Measurements from ENCODE around the gene TMEM87A.

TMEM87A gene

DNA sequence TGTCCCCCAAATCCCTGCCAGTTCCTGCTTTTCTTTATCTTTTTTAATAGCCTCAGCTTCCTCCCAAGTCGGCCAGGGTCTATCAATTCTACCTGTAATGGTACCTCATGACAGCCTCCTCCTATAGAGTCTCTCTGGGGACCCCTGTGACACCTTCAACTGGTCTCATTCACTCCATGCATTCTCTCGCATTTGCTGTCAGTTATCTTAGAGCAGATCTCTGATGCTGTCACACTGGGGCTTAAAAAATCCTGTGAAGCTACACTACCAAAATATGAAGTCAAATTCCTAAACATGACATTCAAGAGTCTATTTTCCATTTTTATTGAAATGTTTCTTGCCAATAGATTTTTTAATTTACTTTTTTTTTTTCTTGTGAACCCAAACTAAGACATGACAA lies 70.6 kb downstream of the TMEM87A start:
- no peak for DNase-seq

DNA sequence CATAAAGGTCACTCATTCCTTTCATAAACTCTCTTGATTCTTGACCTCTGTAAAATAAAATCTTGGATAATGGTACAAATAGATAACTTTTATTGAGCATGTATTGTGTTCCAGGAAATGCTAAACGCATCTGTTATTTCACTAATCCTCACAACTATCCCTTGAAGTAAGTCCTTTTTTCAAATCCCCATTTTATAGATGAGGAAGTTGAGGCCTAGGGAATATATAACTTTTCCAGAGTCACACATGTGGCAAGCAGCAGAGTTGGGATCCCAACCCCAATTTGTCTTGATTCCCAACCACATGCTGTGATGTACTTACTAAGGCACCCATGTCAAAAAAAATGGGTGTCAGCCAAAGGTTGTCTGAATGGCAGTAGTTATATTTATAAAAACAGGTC lies 71.4 kb downstream of the TMEM87A start:
- DNase-seq, result no peak

DNA sequence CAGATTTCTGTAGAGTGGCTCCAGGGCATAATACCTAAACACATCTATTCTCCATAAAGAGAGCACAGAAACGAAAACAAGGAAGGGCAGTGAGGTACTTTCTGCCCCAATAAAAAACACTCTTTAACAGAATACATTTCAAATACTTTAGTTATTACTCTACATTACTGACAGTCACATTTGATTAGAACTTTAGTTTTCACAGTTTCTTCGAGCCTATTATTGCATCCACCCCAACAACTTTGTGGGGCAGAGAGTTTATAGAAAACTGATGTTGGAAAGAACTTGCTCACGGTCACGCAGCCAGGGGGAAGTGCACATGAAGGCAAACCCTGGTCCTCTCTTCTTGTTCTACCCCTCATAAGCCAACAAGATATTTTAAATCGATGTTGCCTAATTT lies 74.1 kb downstream of the TMEM87A start:
- no peak for DNase-seq

DNA sequence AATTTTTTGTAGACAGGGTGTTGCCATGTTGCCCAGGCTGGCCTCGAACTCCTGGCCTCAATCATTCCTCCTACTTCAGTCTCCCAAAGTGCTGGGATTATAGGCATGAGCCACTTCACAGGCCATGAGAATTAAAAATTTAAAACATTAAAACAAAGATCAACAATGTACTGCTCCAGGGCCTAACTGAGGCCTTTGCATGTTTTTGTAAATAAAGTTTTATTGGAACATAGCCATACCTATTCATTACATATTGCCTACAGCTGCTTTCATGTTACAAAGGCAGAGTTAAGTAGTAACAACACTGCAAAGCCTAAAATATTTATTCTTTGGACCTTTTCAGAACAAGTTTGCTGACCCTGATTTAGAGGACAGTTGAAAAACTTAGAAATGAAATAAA lies 74.7 kb downstream of the TMEM87A start:
- no peak for DNase-seq

DNA sequence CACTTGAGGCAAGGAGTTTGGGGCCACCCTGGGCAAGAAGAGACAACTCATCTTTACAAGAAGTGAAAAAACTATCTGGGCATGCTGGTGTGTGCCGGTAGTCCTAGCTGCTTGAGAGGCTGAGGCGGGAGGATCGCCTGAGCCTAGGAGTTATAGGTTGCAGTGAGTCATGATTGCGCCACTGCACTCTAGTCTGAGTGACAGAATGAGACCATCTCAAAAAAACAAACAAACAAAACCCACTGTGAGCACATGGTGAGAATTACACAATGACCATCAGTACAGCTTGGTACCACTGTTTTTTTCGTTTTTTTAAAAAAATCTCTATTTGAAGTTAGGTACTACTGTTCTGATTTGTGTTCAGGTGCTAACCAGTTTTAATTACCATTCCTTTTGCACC lies 78.7 kb downstream of the TMEM87A start:
- DNase-seq, result no peak

DNA sequence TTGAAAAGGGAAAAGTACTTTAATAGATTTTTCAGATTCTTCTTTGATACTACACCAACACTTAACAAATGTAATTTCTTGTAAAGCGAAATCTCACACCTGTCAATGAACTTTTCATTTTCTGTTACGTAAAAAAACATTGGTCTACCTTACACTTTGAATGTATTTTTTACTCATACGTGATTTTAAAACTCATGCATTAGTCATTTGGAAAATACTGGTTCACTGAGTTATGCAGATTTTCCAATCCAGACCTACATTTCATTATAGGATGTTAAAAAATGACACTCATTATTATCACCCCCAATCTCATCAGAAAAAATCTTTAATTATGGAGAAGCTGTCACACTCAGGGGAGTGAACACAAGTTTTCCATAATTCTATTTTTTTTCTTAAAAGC lies 79.8 kb downstream of the TMEM87A start:
- DNase-seq, result no peak

DNA sequence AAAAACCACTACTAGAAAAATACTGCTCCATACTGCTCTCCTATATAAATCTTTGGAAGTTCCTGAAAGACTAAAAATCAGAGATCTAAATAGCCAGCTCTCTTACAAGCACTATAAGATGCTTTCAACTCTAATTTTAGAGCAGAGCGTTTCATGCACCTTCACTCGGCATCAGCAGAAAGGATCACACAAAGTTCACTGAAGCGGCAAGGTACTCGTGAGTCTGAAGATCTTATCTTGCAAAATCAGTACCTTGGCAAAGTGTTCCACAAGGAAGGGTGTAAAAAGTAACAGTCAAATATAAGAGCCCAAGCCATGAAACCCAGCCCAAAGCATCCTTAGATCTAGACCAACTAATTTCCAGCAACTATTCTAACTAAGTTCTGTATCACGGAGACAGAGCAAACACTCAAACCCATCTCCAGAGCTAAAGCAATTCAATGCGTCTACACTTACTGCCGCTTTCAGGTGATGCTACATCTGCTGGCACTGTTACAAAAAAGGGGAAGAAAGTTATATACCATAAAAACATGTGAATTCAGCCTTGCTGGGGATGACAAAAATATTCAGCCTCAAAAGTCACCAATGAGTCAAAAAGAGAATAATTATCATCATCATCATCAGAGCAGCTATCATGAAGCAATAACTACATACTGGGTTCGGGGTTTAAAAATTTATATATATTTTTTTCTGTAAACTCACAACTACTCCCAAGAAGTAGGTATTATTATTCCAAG lies 81.5 kb downstream of the TMEM87A start:
- DNase-seq, result no peak

DNA sequence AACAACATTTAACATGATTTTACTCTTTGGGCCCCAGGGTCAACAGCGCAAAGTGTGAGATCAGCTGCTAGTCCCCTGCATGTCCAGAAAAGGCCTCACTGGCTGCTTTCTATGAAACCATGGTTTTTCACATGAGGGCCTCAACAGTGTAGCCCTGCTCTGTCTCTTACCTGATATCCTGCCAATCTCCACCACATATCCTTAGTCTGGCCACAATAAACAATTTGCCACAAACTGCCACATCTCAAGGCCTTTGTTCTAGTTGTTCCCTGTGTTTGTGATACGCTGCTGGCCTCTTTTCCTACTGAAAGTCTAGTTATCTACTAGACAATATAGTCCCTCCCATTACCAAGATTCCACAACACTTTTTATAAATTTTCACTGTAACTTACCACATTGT lies 82.9 kb downstream of the TMEM87A start:
- DNase-seq, result no peak

DNA sequence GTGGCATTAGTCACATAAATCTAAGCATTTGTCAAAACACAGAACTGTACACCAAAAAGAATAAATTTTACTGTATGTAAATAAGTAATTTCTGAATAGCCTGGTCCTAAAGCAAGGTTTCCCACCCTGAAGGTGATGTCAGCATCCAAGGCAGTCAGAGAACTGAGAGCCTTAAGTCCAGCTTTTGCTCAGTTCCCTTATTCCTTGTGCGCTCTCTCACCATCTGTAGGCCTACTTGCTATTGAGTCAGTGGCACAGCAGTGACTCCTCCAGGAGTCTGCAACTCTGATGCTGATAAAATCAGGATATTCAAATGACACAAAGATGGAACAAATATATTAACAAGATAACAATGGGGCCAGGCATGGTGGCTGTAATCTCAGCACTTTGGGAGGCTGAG lies 87.4 kb downstream of the TMEM87A start:
- DNase-seq, result no peak

DNA sequence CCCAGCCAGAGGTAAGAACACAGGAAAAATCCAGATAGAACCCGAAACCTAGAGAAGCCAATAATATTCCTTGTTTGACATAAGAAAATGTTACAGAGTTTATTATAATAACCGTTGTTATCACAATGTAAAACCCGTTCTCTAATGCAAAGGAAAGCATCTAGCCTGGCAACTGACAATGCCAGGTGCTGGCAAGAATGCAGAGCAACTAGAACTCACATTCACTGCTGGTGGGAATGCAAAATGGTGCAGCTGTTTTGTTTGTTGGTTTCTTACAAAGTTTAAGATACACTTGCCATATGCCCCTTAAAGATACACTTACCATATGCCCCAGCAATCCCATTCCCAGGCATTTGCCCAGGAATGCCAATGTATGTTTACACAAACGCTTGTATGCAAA lies 88.5 kb downstream of the TMEM87A start:
- DNase-seq, result no peak

DNA sequence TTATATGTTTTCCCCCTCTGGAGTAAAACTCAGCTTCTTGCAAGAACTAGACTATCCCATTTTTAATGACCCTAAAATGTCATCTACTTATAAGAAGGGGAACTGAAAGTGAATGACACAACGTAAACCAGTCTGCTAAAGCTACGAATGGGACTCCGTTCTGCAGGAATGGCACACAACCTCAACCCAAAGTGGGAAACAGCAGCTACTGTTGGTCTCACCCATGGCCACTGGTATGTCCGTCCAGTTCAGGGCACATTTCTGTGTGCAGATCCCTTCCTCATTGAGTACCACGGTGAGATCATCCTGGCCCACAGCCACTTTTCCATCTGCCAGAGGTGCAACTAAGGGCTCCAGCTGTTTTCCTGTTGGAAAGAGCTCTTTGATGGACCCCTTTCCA lies 88.9 kb downstream of the TMEM87A start:
- no peak for DNase-seq

DNA sequence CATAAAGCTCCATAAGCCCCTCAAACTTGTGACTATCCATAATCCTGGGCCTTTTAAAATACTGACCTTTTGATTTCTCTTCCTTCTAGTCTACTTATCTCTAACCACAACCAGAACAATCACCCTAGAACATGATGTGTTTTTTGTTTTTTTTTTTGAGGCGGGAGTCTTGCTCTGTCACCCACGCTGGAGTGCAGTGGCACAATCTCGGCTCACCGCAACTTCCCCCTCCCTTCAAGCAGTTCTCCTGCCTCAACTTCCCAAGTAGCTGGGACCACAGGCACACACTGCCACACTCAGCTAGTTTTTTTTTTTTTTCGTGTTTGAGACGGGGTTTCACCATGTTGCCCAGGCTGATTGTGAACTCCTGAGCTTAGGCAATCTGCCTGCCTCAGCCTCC lies 90.3 kb downstream of the TMEM87A start:
- no peak for DNase-seq

DNA sequence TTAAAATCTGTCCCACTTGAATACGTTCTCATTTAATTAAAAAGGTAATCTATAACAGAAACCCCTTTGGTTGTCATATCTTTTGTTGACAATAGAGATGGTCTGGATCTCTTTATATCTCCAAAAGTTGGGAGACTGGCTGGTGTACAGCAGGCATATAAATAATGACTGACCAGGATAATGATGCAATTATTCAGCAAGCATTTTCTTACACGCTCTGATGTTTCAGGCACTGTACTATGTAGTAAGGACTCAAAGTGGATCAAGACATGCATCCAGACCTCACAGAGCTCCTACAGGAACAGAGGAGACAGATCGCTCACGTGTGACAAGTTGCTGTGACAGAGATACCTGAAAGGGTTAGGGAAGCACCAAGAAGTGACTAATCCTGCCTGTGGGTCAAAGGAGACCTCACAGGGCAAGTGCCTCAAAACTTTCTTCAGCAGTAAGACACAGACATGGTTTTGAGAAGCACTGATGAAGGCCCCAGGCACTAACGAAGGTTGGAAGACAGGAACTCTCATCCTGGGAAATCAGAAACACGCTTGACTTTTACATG lies 90.8 kb downstream of the TMEM87A start:
- DNase-seq, result no peak

DNA sequence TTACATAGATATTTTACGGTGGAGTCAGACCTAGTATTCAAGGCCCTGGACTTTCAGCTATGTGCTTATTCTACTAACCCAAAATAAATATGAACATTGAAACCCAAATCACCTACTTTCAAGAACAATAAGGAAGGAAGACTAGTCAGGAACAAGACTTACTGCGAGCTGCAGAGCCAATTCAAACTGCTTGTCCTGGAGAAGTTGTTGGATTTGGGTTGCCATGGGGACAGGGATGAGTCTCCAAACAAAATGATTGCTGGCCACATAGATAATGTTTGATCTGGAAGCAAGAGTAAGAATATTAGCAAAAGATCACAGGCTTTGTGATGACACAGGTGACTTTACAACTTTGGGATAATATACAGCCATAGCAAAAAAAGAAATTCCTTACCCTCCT lies 95.2 kb downstream of the TMEM87A start:
- no peak for DNase-seq

DNA sequence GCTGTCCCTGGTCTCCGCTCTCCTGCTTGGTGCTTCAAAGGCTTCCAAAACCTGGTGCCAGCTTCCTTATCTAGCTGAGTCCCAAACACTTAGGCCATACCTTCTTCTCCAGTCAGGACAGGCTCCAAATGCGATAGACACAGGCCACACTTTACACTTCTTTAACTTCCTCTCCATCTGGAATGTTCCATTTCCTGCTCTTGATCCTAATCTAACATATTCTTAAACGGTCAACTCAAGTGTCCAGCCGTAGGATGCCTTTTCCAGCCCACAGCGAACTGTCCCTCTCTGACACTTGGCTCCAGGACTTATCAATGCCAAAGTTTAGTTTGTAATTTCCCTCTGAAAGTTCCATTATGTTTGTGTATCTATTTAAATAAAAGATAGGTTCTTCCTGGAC lies 97.6 kb downstream of the TMEM87A start:
- DNase-seq, result no peak

DNA sequence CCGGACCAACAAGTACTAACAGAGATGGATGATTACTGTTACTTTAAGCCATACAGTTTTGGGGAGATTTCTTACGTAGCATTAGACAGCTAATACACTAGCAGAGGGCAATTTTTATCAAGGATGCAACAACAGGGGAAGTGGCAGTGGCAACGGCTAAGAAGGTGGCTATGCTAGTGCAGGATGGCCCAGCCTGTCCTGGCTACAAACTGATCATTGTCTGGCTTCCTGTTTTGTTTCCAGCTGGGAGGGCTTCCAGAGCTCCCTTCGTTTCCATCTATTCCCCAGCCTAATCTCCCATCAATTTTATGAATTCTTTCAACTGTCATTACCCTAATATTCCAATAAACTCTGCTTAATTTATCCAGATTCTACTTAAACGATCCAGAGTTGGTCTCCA lies 100.8 kb downstream of the TMEM87A start:
- DNase-seq, result no peak

DNA sequence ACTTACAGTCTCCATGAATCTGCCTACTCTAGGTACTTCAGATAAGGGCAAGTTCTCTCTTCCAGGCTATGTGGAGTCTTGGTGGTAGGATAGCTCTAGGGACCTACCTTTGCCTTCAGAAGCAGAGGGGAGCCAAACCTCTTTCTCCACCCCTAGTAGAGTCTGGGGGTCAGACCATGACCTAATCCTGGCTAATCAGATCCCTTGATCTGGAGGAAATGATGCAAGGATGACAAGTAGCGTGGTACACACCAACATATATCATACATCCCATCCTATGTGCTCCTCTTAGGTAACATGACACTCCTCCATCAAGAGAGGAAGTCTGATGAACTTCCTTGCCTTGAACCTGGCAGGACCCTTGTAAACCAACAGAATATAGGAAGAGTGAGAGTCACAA lies 101.4 kb downstream of the TMEM87A start:
- no peak for DNase-seq

DNA sequence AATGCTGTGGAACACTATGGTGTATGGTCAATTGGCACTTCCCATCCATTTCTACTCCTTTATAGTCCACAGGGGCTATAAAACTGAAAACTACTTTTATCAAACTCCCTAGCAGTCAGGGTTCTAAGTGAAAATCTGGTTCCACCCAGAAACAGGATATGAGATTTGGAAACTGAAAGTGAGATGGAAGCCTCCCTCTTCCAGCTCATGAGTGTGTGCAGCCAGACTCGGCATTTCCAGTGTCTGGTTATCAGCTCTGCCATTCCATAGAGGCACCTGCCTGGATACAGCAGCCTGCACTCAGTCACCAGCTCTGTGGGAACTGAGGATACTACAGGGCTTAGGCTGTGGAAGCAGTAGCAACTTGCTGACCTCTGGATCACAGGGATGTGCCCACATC lies 102.1 kb downstream of the TMEM87A start:
- no peak for DNase-seq

DNA sequence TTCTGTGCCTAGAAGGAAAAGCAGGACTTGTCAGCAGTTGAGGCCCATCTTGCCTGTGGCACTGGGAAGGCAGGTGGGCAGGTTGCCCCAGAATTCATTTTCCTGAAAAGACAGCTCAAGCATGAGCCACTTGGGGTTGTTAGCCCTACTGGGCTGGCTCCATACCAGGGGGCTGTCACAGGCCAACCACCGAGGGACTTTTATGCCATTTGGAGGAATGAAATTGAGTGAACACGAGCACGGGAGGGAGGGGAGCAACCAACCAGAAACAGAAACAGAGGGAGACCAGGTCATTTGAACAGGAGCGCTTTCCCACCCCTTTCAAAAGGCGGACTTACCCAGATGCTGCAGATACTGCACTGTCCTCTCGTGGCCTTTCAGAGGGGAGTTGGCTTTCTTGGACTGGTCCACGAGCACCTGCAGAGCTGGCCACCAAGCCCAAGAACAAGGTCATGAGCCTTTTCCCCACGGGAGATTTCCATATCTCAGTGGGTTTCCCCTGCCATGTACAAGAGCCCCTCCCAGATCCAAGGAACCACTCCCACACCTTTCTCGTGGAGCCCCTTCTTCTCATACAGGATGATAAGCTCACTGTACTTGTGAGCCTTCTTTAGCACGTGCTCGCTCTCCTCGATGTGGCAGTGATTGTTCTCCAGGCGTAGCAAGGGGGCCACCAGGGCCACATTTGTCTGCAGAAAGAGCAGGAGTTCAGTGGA lies 106.8 kb downstream of the TMEM87A start:
- DNase-seq, result no peak

DNA sequence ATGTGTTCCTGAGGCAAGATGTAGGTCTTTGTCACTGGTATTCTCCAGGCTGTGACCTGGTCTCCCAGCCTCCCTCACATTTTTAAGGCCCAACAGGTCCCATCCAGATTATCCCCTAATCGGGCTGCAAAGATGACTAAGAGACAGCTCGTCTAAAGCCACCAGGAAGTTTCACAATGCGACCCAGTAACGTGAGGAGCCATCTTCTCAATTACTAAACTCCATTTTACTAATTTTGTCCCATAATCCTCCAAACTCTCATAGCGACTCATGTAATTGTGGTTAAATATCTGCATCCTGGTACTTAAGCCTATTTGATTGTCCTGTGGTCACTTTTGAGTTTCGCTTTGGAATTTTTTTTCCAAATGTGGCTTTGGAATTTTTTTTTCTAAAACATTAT lies 108.1 kb downstream of the TMEM87A start:
- DNase-seq, result no peak

DNA sequence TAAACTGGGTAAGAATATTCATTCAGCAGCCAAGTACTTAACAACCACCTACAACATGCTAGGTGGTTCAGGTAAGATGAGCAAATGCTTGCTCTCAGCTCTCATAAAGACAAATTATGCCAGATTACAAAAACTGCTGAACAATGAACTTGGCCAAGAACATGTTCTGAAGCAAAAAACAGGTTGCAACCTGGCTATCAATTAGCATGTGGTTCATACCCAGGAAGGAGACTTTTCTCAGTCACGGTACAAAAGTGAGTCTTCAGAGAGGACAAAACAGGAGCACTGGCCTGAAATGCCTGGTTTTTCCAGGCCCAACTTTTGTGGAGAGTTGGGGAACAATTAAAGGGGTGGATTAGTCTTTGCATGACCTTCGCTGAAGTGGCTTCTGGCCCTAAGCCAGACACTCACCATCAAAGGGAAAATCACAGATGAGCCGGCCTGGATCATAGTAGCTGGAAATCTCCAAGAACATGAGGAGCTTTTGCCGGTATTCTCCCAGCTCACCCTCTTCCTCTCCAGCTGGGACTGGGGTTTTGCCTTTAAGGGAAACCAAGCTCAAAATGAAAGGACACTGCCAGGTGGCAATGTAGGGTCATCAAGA lies 109.2 kb downstream of the TMEM87A start:
- no peak for DNase-seq

DNA sequence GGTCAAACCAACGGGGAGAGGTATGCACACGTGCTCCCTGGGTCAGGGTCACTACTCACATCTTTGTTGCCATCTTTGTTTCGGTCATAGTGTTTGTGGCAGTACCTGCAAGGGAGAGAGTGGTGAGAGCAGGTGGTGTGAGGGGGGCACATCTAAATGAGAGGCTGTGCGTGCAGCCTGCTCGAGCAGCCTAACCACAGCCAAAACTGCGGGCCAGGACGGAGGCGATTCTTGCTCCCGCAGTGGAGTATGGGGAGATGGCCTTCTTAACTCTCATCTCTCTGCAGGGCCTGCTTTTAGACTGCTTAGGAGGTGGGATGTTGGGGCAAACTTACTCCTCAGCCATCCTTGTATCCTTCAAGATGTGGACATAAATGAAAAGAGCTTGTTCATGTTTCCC lies 109.9 kb downstream of the TMEM87A start:
- DNase-seq, result no peak

All from kidney glomerular epithelial cell (primary cell).